ENCODE data around the gene INTS1.

DNA sequence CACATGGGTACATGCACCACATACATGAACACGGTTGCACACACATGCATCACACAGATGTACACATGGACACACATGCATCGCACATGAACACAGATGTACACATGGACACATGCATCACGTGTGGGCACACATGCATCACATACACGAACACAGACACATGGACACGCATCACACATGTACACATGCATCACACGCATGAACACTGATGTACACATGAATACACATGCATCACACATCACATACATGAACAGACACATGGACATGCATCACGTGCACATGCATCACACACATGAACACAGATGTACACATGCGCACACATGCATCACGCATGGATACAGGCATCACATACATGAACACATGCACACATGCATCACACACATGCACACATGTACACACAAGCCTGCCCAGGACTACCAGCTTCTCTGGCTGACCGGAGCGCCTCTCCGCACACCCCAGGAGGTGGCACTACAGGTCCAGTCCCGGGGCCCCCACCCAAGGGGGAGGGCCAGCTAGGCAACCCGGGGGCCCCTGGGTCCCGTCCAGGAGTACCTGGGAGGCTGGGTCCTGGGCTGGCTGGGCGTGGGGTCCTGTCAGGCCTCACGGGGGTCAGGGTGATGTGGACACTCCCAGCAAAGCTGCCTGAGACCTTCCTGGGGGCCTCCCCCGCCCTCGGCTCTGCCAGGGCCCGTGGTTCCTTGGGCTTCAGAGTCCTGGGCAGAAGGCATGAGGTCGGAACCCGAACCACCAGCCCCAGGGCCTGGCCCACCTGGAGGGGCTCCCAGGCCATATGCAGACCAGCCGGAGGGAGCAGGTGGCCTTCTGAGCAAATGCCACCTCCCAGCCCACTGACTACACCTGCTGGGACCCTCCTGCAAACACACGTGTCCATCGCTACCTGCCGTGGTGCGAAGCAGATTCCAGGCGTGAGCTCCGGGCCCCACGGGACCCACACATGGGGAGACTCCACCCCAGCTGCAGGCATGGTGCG lies 64.5 kb downstream of the INTS1 start:
- no peak for TF ChIP-seq KDM1A (IDR thresholded peaks at IDR 0.05; ENCODE audit: low read depth)
- TF ChIP-seq, protein P1, sequence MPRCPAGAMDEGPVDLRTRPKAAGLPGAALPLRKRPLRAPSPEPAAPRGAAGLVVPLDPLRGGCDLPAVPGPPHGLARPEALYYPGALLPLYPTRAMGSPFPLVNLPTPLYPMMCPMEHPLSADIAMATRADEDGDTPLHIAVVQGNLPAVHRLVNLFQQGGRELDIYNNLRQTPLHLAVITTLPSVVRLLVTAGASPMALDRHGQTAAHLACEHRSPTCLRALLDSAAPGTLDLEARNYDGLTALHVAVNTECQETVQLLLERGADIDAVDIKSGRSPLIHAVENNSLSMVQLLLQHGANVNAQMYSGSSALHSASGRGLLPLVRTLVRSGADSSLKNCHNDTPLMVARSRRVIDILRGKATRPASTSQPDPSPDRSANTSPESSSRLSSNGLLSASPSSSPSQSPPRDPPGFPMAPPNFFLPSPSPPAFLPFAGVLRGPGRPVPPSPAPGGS (IDR thresholded peaks at IDR 0.05), result no peak
- TF ChIP-seq, protein P2, sequence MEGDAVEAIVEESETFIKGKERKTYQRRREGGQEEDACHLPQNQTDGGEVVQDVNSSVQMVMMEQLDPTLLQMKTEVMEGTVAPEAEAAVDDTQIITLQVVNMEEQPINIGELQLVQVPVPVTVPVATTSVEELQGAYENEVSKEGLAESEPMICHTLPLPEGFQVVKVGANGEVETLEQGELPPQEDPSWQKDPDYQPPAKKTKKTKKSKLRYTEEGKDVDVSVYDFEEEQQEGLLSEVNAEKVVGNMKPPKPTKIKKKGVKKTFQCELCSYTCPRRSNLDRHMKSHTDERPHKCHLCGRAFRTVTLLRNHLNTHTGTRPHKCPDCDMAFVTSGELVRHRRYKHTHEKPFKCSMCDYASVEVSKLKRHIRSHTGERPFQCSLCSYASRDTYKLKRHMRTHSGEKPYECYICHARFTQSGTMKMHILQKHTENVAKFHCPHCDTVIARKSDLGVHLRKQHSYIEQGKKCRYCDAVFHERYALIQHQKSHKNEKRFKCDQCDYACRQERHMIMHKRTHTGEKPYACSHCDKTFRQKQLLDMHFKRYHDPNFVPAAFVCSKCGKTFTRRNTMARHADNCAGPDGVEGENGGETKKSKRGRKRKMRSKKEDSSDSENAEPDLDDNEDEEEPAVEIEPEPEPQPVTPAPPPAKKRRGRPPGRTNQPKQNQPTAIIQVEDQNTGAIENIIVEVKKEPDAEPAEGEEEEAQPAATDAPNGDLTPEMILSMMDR (IDR thresholded peaks at IDR 0.05), result no peak
- no peak for TF ChIP-seq EP300 (IDR thresholded peaks at IDR 0.05)
- TF ChIP-seq POLR2A (IDR thresholded peaks at IDR 0.05; ENCODE audit: low read length), result no peak
- TF ChIP-seq, protein P3, sequence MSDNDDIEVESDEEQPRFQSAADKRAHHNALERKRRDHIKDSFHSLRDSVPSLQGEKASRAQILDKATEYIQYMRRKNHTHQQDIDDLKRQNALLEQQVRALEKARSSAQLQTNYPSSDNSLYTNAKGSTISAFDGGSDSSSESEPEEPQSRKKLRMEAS (IDR thresholded peaks at IDR 0.05), result no peak
- TF ChIP-seq JUNB (IDR thresholded peaks at IDR 0.05), result no peak

All from A549 (cell line).